Keratinocyte (primary cell): ENCODE data around the gene GLT6D1.

Source experiments
- EZH2 ChIP-seq: IDR thresholded peaks from one replicate; pipeline ENCODE4 v1.6.1; 2012; ENCODE audit warnings: inconsistent platforms, mild to moderate bottlenecking, low read length, moderate library complexity
- TF ChIP-seq, protein P1 (sequence below), 3 experiments: IDR thresholded peaks in 1 of 3; conservative IDR thresholded peaks in 1 of 3; optimal IDR thresholded peaks in 1 of 3; 2 replicates in 2 of 3; 3 replicates in 1 of 3; pipeline versions ENCODE3 to v1.5.1; 2011; ENCODE audit warnings: low read length in 3 of 3, mild to moderate bottlenecking in 3 of 3, moderate library complexity in 2 of 3, control low read depth in 1 of 3, inconsistent platforms in 1 of 3; ENCODE audit not compliant: insufficient read depth in 2 of 3; ENCODE audit errors: extremely low read depth in 1 of 3

GRCh38 chr9:135670721-135671590, 31.6 kb upstream of the GLT6D1 start:
- TF ChIP-seq, protein P1, sequence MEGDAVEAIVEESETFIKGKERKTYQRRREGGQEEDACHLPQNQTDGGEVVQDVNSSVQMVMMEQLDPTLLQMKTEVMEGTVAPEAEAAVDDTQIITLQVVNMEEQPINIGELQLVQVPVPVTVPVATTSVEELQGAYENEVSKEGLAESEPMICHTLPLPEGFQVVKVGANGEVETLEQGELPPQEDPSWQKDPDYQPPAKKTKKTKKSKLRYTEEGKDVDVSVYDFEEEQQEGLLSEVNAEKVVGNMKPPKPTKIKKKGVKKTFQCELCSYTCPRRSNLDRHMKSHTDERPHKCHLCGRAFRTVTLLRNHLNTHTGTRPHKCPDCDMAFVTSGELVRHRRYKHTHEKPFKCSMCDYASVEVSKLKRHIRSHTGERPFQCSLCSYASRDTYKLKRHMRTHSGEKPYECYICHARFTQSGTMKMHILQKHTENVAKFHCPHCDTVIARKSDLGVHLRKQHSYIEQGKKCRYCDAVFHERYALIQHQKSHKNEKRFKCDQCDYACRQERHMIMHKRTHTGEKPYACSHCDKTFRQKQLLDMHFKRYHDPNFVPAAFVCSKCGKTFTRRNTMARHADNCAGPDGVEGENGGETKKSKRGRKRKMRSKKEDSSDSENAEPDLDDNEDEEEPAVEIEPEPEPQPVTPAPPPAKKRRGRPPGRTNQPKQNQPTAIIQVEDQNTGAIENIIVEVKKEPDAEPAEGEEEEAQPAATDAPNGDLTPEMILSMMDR (optimal IDR thresholded peaks at IDR 0.05 in 1 of 3, IDR thresholded peaks at IDR 0.05 in 1 of 3, conservative IDR thresholded peaks at IDR 0.05 in 1 of 3; ENCODE audit: extremely low read depth in 1 of 3, insufficient read depth in 2 of 3, low read length in 3 of 3): no peak
- no peak for TF ChIP-seq EZH2
